Measurements from ENCODE around the gene LRP1B.

Gene LRP1B

GRCh38 chr2:142037744-142038143 lies 93.1 kb downstream of the LRP1B start:
- no peak for TF ChIP-seq CTCF (IDR thresholded peaks at IDR 0.05; ENCODE audit: low read depth, low read length, missing control alignments)
- H3K4me3 ChIP-seq (ENCODE audit: low read depth, low read length) = no peak overlapping the region
- DNase-seq (ENCODE audit: low read depth) = no peak

GRCh38 chr2:142037066-142037465 lies 93.8 kb downstream of the LRP1B start:
- H3K4me3 ChIP-seq (ENCODE audit: low read depth, low read length) = no peak overlapping the region
- no peak for TF ChIP-seq CTCF (IDR thresholded peaks at IDR 0.05; ENCODE audit: low read depth, low read length, missing control alignments)
- no peak for DNase-seq (ENCODE audit: low read depth)

- no peak for DNase-seq (ENCODE audit: low read depth)
- no peak overlapping the region for H3K4me3 ChIP-seq (ENCODE audit: low read depth, low read length)
- TF ChIP-seq CTCF (IDR thresholded peaks at IDR 0.05; ENCODE audit: low read depth, low read length, missing control alignments) = no peak
These were observed 97.4 kb downstream of the LRP1B start for GRCh38 chr2:142033393-142033792.

- DNase-seq (ENCODE audit: low read depth) = no peak
- TF ChIP-seq CTCF (IDR thresholded peaks at IDR 0.05; ENCODE audit: low read depth, low read length, missing control alignments) = no peak
- no peak overlapping the region for H3K4me3 ChIP-seq (ENCODE audit: low read depth, low read length)
These were observed 99.2 kb downstream of the LRP1B start for GRCh38 chr2:142031656-142032055.

- TF ChIP-seq CTCF (IDR thresholded peaks at IDR 0.05; ENCODE audit: low read depth, low read length, missing control alignments) = no peak
- DNase-seq (ENCODE audit: low read depth) = no peak
- no peak overlapping the region for H3K4me3 ChIP-seq (ENCODE audit: low read depth, low read length)
These were observed 100.1 kb downstream of the LRP1B start for GRCh38 chr2:142030735-142031134.

- no peak overlapping the region for H3K4me3 ChIP-seq (ENCODE audit: low read depth, low read length)
- TF ChIP-seq CTCF (IDR thresholded peaks at IDR 0.05; ENCODE audit: low read depth, low read length, missing control alignments) = no peak
These were observed 100.8 kb downstream of the LRP1B start for GRCh38 chr2:142029974-142030373.

GRCh38 chr2:142025394-142025793 lies 105.4 kb downstream of the LRP1B start:
- no peak for TF ChIP-seq CTCF (IDR thresholded peaks at IDR 0.05; ENCODE audit: low read depth, low read length, missing control alignments)
- no peak for DNase-seq (ENCODE audit: low read depth)
- H3K4me3 ChIP-seq (ENCODE audit: low read depth, low read length) = no peak overlapping the region

More at GRCh38 chr2:142029974-142030373, 100.8 kb downstream of the LRP1B start:
- no peak for DNase-seq (ENCODE audit: low read depth)

Measured in GM12864 (cell line).